Middle frontal gyrus (tissue), 1 donor: ENCODE measurements around the gene ATP13A2.

Source experiments
- DNase-seq: peaks from one replicate; pipeline ENCODE4 v3.0.0-alpha.2; 2015; ENCODE audit warnings: low spot score; ENCODE audit errors: extremely low spot score

ATP13A2 gene

GRCh38 chr1:17032741-17033140 lies 21.0 kb upstream of the ATP13A2 start:
- no peak for DNase-seq

DNA sequence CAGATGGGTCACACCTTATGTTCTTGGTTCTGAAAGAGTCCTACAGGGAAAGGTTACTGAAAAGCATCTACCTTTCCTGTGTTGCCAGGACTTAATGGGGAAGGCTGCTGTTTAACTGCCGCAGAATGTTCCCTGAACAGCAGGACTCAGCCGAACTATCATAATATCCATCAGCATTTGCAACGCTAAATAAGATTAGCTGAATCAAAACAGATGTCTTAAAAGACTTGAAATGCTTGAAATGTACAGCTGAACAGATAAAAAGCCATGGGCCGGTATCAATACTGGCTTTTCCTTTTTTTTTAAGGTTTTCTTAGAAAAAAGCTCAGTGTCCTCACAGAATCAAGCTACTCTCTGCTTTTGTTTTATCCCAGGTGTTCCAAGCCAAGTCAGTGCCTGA lies 19.7 kb upstream of the ATP13A2 start:
- no peak for DNase-seq

- DNase-seq, result no peak
These were observed 18.5 kb upstream of the ATP13A2 start for GRCh38 chr1:17030206-17030605.

- DNase-seq, result no peak
These were observed 17.0 kb upstream of the ATP13A2 start for GRCh38 chr1:17028662-17029188.

- no peak for DNase-seq
These were observed 16.2 kb upstream of the ATP13A2 start for GRCh38 chr1:17027900-17028299.

GRCh38 chr1:17027403-17027802 lies 15.7 kb upstream of the ATP13A2 start:
- no peak for DNase-seq

GRCh38 chr1:17024721-17025120 lies 13.0 kb upstream of the ATP13A2 start:
- DNase-seq, result no peak

DNA sequence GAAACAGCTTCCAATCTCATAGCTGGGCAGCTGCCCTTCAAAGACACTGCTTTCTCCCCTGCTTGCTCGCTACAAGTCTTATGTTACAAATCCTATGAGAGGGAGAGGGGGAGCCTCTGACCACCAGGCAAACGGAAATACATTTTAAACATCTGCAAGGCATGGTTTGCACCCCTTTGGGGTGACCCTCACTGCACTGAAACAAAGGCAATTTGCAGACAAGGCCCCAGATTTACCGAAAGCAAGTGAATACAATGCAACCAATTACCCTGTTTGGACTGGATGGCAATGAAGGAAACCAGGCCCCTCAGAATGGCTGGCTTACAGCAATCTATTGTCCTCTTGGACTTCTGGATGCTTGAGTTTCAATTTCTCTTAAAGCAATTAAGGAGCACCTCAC lies 11.8 kb upstream of the ATP13A2 start:
- no peak for DNase-seq

- no peak for DNase-seq
These were observed 11.4 kb upstream of the ATP13A2 start for GRCh38 chr1:17023102-17023501.

DNA sequence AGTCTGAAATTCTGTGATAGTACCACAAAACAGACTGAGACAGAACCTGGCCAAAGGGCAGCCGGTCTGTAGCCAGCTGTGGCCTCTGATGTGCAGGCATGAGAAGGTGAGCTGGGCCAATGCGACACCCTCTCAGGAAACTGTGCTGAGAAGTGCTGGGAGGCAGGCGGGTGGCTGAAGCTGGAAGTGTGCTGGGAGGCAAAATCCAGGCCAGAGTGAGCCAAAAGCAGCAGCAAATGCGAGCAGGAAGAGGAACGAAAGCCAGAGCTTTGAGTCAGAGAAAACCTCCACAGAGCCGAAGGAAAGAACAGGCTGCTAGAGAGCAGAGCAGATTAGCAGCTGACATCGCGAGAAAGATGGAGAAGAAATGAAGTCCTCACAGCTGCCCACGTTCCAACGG lies 10.2 kb upstream of the ATP13A2 start:
- DNase-seq, result no peak

- no peak for DNase-seq
These were observed 8.8 kb upstream of the ATP13A2 start for GRCh38 chr1:17020502-17020901.

- no peak for DNase-seq
These were observed 7.1 kb upstream of the ATP13A2 start for GRCh38 chr1:17018849-17019248.

- DNase-seq, result no peak
These were observed 5.7 kb upstream of the ATP13A2 start for GRCh38 chr1:17017435-17017834.

DNA sequence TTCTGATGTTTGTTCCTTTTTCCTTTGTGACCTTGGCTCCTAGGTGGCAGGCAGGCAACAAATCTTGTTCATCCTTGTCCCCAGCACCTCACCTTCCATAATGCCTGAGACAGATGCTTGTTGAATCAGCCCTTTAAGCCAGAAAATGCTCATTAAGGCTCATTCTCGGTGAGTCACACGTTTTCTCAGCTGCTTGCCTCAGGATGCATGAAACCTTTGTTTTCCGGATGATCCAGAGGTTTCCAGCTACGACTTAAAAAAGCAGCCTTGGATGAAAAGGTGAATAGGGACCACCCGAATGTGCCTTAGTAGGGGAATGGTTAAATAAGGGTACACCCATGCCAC lies 4.6 kb upstream of the ATP13A2 start:
- no peak for DNase-seq

DNA sequence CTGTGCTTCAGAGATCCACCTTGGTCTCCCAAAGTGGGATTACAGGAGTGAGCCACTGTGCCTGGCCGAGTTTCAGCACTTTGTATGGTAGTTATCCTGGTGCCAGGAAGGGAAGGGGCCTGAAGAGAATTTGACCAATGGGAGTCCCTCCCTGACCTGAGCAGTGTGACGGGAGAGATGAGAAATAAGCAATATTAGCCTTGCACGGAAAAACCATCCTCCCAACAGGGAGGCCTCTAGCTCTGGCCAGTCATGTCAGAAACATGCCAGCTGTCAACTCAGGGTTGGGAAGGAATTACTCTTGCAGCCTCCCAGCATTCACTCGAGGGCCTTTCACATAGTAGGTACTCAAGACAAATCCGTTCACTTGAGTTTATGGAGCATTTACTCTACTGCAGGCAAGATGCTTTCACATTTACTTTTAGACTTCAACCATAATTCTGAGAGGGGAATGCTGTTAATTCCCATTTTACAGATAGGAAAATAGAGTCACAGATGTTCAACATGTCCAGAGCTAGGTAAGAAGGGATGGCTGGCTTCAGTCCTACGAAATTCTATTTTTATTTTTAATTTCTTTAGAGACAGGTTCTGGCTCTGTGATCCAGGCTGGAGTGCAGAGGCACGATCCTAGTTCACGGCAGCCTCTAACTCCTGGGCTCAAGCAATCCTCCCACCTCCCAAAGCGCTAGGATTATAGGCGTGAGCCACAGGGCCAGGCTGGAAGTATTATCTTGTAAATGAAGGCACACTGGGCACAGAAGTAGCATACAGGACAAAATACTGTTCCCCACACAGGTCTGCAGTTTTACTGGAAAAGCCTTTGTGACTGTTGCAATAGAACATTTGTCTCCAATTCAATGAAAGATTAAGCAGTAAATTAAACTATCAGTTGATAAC lies 3.2 kb upstream of the ATP13A2 start:
- no peak for DNase-seq

GRCh38 chr1:17013491-17014320 lies 2.0 kb upstream of the ATP13A2 start:
- DNase-seq, result no peak

- DNase-seq, result no peak
These were observed 1.2 kb upstream of the ATP13A2 start for GRCh38 chr1:17012775-17013490.

DNA sequence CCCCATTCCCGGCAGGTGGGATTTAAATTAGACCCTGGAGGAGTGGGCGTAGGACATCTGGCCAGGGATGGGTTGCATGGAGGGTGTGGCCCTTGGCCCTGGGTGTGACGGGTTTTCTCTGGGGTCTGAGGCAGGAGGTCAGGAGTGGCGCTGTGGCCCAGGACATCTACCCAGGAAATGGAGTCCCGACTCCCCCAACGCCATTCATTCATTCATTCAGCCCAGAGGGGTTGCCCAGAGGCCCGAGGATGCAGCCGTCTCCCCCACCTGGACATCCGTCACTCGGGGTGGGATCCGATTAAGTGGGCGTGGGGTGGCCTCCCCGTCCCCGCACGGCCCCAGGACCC lies 663 bp downstream of the ATP13A2 start:
- no peak for DNase-seq

DNA sequence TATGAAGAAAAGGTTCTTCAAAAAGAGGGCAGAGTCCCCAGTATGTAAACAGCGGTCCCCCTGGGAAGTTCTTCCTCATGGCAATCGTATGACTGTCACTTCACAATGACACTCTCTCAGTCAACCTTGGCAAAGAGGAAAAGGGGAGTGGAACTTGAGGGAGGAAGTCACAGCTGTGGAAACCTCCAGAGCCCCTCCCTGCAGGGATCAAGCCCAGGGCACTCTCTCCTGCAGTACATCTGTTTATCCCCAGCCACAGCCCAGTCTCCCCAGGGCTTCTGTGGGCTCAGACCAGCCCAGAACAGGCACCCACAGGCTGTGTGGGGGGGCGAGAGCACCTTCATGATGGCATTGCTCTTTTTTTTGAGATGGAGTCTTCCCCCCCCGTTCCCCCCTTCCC lies 2.0 kb downstream of the ATP13A2 start:
- DNase-seq, result no peak

- DNase-seq, result no peak
These were observed 3.4 kb downstream of the ATP13A2 start for GRCh38 chr1:17008208-17008855.

DNA sequence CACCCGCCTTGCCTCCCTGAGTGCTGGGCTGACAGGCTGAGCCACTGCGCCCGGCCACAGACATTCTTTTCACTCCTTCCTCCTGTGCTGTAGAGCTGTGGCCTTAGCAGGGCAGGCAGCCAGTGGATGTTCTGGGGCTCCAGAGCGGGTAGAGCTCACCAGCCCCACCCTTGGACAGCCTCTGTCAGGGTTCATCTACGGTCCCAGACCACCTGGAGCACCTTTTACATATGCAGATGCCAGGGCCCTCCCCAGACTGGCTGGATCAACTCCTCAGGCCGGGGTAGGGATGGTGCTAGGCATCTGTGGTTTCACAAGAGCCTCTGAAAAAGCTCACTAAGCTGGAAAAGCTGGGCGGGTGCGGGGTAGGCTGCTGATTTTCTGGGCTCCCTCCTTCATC lies 4.6 kb downstream of the ATP13A2 start:
- DNase-seq, result no peak
